Inferior parietal cortex (tissue), 1 donor: ENCODE measurements around the gene ITPR2.
A peak's percentile ranks its signal among the peaks of the same experiment; 100 is the strongest.
"Not testable (repeated sequence)": the region's sequence is repeated elsewhere in the genome, so short reads cannot be mapped to it uniquely, and the experiment has no call there.

Source experiments
- DNase-seq: peaks from one replicate; pipeline ENCODE4 v3.0.0-alpha.2; 2016; ENCODE audit errors: extremely low spot score

Gene ITPR2

GRCh38 chr12:26755362-26755761 is 77.6 kb downstream of the ITPR2 start:
- DNase-seq = not testable (repeated sequence)

GRCh38 chr12:26754148-26754547 is 78.8 kb downstream of the ITPR2 start:
- no peak for DNase-seq

- DNase-seq = no peak
Measured at GRCh38 chr12:26751179-26751578, 81.8 kb downstream of the ITPR2 start.

GRCh38 chr12:26750531-26751175 is 82.3 kb downstream of the ITPR2 start:
- no peak for DNase-seq

GRCh38 chr12:26749781-26750180 is 83.2 kb downstream of the ITPR2 start:
- no peak for DNase-seq

- DNase-seq = no peak
Measured at GRCh38 chr12:26748741-26749431, 84.1 kb downstream of the ITPR2 start.

GRCh38 chr12:26748412-26748740 is 84.6 kb downstream of the ITPR2 start:
- DNase-seq = peak; percentile 34

DNA sequence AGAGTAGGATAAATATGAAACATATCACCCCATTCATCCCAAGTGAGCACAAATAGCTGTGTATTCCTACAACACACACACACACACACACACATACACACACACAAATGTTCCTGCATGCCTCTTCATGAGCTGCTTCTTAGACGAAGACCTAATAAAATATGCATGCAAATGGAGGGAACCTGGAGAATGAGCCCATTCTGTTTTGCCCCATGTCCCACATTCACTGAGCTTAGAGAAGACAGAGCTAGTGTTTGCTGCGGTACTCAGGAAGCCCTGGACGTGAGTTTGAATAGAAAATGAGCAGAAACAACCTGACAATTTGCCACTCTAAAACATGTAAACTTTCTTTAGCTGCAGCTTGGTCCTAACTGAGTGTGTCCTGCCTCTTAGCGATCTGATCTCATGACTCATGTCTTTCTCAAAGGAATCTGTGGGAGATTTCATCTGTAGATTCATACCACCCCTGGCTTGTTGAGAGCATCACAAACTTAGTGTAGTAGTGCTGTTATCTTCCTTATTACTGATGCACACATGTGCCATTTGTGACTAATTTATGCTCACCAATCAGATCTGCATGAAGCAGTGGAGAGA is 86.8 kb downstream of the ITPR2 start:
- no peak for DNase-seq

- no peak for DNase-seq
Measured at GRCh38 chr12:26744697-26745440, 88.1 kb downstream of the ITPR2 start.

GRCh38 chr12:26744042-26744626 is 88.9 kb downstream of the ITPR2 start:
- no peak for DNase-seq

DNA sequence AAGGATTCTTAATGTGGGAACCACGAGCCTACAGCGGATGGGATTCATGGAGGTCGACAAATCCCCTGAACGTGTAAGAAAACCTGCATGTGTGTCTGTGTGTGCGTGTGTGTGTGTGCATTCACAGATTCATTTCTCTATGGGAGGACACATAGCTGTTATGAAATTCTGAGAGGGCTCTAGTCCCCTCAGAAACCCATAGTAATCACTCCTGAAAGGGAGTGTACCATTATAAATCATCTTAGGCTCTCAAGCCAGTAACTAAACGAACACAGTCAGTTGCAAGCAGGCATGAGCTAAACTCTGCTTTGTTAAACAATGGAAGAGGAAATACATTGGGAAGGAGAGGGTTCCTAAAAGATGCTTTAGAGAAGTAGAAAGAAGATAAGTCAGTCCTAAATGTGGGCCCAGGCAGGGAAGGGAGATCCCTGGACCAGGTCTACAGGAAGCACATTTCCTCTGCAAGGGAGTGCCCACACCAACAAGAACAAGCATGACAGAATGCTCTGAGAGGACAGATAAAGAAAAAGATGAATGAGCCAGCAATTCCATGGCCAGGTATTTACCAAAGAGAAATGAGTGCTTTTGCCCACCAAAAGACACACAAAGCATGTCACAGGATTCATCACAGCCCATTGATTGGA is 91.3 kb downstream of the ITPR2 start:
- no peak for DNase-seq

DNA sequence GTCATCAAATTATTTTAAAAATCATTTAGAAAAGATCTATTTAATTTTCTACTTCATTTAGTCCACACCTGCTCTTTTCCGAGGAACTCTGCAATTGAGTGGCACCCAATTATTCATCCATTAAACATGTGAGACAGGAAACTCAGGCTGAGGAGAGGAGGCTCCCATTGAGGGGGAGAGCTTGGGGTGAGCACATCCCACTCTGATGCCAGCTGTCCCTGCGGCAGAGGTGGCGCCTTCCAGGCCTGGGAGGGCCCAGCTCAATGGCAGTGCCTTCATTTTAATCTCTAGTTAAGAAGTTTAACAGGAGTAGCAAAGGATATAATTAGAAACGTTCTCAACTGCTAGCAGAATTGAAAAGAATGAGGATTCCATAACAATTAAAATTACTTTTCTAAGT is 92.0 kb downstream of the ITPR2 start:
- no peak for DNase-seq

- DNase-seq = no peak
Measured at GRCh38 chr12:26740348-26740747, 92.6 kb downstream of the ITPR2 start.

GRCh38 chr12:26737487-26738030 is 95.4 kb downstream of the ITPR2 start:
- no peak for DNase-seq

- no peak for DNase-seq
Measured at GRCh38 chr12:26736563-26737486, 96.2 kb downstream of the ITPR2 start.

- no peak for DNase-seq
Measured at GRCh38 chr12:26735249-26735639, 97.8 kb downstream of the ITPR2 start.

- no peak for DNase-seq
Measured at GRCh38 chr12:26734510-26735248, 98.3 kb downstream of the ITPR2 start.

DNA sequence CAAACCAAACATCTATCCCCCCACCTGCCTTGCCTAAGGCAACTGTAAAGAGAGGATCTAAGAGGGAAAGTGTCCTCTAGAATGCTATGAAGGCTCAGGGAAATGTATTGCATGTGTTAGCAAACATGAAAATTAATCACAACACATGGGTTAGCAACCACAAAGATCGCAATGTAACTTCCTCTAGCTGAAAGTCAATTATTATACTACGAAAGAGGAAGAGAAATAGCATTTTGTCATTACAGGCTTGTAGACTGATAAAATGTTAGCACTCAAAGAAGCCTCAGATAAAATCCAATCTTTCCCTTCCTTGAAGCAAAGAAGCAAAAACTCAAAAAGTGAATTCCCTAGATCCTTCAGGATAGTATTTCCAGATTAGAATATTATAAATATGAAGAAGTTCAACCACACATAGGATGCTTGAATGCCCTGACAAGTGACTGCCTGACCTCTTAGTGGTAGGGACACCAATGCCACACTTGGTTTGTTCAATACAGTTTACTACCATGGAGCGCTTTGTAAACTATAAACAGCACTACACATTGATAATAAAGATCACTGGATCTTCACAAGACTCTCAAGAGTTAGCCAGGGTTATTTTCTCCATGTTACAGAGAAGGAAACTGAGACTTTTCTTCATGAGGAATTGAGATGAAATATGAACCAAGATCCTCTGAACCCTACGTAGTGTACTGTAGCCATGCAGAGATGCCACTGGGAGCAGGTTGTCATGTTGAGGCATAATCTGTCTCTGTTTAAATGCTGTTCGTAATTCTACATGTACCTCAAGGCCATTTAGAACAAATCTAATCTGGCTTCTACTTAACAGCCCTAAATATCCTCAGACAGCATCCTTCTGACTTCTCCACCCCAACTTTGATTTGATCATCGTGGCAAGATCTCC is 100.7 kb downstream of the ITPR2 start:
- no peak for DNase-seq
